ENCODE data around the gene PTCD2.

- no peak for TF ChIP-seq CTCF (IDR thresholded peaks at IDR 0.05)
- no peak for TF ChIP-seq POLR2A (IDR thresholded peaks at IDR 0.05)
These were observed 72.2 kb downstream of the PTCD2 start for GRCh38 chr5:72392326-72392733.
